Stimulated activated CD4-positive, alpha-beta T cell treated with anti-CD3 and anti-CD28 coated beads, TNF-alpha, amount 100 ng/mL, for 4 hours (primary cell): ENCODE results near the gene CCNY.
"Not testable (repeated sequence)": the region's sequence is repeated elsewhere in the genome, so short reads cannot be mapped to it uniquely, and the experiment has no call there.

Experiments
- DNase-seq, 3 experiments: peaks; one replicate each; pipeline ENCODE4 v3.0.0-alpha.2; 2020; ENCODE audit warnings: low read depth in 3 of 3

Gene CCNY

DNA sequence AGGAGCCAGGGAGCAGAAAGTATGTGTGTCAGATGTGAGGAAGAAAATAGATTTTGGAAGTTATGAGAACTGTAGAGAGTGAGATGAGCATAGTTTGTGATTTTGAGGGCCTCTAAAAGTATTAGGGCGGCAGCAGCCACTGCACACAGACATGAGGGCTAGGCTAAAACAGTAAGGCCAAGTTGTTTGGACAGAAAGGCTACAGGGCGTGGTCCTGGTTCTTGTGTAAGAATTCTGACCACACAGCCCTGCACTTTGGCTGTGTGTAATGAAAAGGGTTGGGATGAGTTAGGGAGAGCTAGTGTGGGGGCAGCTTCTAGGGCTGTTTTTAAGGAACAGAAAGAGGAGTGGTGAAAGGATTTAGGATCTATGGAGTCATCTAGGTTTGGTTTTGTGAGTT lies 67.8 kb downstream of the CCNY start:
- DNase-seq = not testable (repeated sequence)

DNA sequence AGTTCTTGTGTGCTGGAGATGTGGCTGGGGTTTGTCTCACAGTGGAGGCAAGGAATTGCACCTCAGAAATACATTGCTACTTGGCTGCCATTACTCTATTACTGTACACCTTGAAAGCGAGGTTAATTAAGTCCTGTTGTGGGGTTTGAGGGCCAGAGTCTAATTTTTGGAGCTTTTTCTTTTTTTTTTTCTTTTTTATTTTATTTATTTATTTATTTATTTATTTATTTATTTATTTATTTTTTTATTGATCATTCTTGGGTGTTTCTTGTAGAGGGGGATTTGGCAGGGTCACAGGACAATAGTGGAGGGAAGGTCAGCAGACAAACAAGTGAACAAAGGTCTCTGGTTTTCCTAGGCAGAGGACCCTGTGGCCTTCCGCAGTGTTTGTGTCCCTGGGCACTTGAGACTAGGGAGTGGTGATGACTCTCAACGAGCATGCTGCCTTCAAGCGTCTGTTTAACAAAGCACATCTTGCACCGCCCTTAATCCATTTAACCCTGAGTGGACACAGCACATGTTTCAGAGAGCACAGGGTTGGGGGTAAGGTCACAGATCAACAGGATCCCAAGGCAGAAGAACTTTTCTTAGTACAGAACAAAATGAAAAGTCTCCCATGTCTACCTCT lies 69.8 kb downstream of the CCNY start:
- DNase-seq = not testable (repeated sequence)

DNA sequence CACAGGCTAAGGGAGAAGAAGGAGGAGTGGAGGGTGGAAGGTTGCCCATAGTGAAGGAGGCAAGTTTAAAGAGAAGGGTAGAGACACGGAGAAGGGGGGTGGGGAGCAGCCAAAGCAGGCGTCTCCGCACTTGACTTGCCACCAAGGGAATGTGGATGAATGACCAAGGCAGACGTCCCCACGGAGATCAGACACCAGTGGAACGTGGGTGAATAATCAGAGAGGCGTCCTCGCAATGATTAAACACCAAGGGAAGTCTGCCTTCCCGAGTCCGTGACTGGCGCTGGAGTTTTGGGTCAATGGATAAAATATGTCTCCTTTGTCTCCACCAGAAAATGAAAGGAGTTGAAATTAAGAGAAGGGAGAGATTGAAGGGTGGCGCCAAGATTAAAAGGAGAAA lies 71.4 kb downstream of the CCNY start:
- DNase-seq = not testable (repeated sequence)

DNA sequence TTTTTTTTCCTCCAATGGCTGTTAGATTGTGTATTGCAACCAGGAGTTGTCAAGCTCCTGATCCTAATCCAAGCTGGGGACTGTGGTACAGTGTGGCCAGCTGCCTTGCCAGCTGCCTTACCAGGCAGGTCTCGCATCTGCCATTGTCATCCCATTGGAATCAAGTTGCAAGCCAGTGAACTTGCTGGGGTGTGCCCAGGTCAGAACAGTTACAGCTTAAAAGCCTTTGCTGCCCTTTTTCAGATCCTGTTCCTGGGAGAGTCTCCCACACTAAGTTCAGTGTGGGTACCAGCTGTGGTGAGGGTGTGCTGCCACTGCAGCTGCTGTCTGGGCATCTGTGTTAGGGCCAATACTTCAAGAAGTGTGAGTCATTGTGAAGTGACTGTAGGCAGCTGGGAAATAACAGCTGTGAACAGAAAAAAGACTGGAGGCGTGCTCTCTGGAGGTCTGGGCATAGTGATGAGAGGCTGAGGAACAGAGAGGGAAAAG lies 72.8 kb downstream of the CCNY start:
- DNase-seq = peak in 1 of 3 experiments; percentile 5

GRCh38 chr10:35409808-35410207 lies 73.5 kb downstream of the CCNY start:
- DNase-seq = no peak

GRCh38 chr10:35412003-35412723 lies 75.9 kb downstream of the CCNY start:
- DNase-seq = no peak

DNA sequence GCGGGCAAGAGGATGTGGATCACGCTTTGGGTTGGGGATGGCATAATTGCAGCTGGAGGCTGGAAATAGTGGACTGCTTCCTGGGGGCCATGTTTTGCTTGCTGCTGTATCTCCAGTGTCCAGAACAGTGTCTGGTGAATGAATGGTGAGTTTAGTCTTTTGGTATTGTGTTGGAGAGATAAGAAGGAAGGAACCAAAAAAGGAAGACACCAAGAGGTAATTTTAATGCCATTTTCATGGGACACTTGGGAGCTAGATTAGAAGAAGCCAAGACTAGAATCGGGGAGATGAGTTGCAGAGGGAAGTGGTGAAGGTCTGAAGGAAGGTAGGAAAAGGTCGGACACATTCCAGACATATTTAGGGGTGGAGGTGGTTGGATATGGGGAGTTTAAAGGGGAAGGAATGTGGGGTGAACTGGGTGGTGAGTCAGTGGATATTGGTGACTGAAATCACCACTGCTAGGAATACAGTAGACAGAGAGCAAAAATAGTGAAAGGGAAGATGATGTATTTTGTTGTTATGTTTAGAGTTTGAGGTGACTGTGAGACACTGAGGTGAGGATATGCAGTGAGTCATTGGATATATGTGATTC lies 76.7 kb downstream of the CCNY start:
- DNase-seq = no peak

DNA sequence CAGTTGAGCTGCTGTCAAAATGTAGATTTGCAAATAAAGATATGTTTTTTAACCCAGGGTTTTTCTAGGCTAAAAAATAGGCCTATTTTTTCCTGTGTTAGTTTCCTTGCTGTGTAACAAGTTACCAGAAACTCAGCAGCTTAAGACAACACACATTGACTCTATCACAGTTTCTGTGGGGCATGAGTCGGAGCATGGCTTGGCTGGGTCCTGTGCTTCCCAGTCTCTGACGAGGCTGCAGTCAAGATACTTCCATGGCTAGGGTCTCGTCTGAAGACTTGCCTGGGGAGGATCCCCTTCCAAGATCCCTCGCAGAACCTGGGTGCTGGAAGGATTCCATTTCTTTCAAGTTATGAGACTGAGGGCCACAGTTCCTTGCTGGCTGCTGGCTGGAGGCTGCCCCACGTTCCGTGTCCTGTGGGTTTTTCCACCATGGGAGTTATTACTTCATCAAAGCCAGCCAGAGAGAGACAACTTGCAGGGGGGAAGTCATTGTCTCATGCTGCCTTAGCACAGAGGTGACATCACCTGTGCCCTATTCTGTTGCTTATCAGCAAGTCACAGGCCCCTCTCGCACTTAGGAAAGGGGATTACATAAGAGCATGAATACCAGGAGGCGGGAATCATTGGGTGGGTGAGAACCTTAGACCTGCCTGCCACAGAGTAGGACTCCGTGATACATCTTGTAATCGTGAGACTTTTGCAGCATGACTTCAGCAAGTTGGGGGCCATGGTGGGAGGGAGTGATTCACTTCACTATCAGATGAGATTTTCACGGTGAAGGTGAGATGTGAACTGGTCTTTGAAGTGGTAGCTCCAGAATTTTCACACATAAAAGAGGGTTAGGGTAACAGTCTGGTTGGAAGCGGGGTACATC lies 77.9 kb downstream of the CCNY start:
- DNase-seq = no peak

- DNase-seq = no peak
These were observed 79.2 kb downstream of the CCNY start for GRCh38 chr10:35415505-35415904.

- no peak for DNase-seq
These were observed 80.5 kb downstream of the CCNY start for GRCh38 chr10:35416619-35417312.

GRCh38 chr10:35417313-35417625 lies 81.0 kb downstream of the CCNY start:
- no peak for DNase-seq

GRCh38 chr10:35417795-35418194 lies 81.5 kb downstream of the CCNY start:
- no peak for DNase-seq

- not testable (repeated sequence) for DNase-seq
These were observed 82.3 kb downstream of the CCNY start for GRCh38 chr10:35418580-35418979.

GRCh38 chr10:35420044-35420443 lies 83.7 kb downstream of the CCNY start:
- no peak for DNase-seq

- DNase-seq = no peak
These were observed 84.7 kb downstream of the CCNY start for GRCh38 chr10:35420827-35421552.

DNA sequence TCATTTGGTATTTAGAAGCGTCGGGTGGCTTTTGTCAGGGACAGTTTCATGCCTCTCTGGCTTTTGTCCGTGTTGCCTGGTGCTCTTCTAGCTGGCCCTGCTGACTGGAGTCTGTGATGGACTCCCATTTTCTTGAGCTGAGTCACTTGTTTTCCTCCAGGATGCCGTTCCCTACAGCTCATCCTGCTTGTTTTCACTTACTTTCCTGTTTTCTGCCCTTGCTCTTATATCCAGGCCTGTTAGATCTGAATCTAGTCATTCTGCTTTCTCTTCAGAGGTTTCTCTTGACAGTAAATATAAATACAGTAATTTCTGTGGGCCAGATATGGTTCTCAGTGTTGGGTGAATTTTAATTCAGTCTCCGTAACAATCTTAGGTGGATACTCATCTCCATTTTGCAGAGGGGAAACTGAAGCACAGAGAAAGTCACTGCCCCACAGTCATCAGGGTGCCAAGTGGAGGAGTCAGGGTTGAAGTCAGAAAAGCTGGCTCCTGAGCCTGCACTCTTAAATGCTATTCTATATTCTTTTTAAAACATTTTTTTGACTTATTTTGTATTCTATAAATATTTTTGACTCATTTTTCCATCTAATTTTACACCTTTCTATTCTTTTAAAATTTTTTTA lies 85.4 kb downstream of the CCNY start:
- no peak for DNase-seq

- no peak for DNase-seq
These were observed 85.9 kb downstream of the CCNY start for GRCh38 chr10:35422228-35422627.

DNA sequence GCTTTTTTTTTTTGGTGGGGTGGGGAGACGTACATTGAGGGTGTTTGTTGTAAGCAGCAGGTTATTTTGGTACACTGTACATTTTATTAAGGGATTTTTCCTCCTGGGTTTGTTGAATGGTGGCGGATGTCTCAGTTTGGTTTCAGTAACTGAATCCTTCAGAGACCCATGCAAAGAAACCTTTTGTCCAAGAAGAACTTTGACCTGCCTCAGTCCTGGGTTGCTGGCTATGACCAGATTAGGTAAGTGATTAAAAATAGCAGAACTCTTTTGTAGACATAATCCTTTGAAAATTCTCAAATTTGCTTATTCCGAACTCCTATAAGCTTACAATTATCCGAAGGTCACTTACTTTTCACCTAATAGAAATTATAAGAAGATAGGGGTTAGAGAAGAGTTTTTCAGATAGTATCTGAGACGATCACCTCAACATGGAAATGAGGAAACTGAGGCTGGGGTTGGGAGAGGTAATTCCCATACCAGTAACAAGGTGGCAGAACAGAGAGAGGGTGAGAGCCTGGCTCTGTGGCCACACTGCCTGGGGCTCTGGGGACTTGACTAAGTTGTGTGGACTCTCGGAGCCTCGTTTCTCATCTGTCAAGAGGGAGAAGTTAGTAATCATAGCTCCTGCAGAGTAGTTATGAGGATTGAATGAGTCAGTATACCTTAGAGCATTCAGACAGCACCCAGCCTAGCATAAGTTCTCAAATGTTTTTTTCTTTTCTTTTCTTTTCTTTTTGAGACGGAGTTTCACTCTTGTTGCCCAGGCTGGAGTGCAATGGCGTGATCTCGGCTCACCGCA lies 87.4 kb downstream of the CCNY start:
- no peak for DNase-seq

- DNase-seq = no peak
These were observed 88.5 kb downstream of the CCNY start for GRCh38 chr10:35424680-35425285.
